ENCODE measurements around the gene LIN7C. TPM values are rescaled to one million over a fixed set of nuclear protein-coding genes. Genes with fewer than 3 reads are reported as not detected.

LIN7C gene
- total RNA-seq, 1 donor = 75.3 TPM

- no peak for DNase-seq (ENCODE audit: low read depth)
- H3K4me3 ChIP-seq (ENCODE audit: low read depth, low read length) = no peak overlapping the region
- TF ChIP-seq CTCF (IDR thresholded peaks at IDR 0.05; ENCODE audit: insufficient read depth, low read length) = no peak
Observed at GRCh38 chr11:27445625-27446024, 60.9 kb downstream of the LIN7C start.

- H3K4me3 ChIP-seq (ENCODE audit: low read depth, low read length) = no peak overlapping the region
- no peak for DNase-seq (ENCODE audit: low read depth)
- TF ChIP-seq CTCF (IDR thresholded peaks at IDR 0.05; ENCODE audit: insufficient read depth, low read length) = no peak
Observed at GRCh38 chr11:27444801-27445215, 61.8 kb downstream of the LIN7C start.

Small RNAs within 50 kb of the gene (small RNA-seq; reads per million reads assigned to genes)
- gene AC100771.1 (not detected), gene MIR8087 (not detected), gene RNA5SP339 (not detected)

Other genes starting within 250 kb of the LIN7C start
- gene CCDC34, start 143.6 kb downstream of the LIN7C start, total RNA-seq (ENCODE audit: low replicate concordance) = 6.3 and 10.7 TPM in 2 replicates
- gene LGR4, start 34.0 kb downstream of the LIN7C start, total RNA-seq (ENCODE audit: low replicate concordance) = 16.3 and 25.1 TPM in 2 replicates
- 2.0 and 8.1 TPM in 2 replicates for gene BDNF, start 193.7 kb upstream of the LIN7C start, total RNA-seq (ENCODE audit: low replicate concordance)